GM23338 (cell line): ENCODE measurements around the gene CCNY. TPM values are rescaled to one million over a fixed set of nuclear protein-coding genes. Genes with fewer than 3 reads are reported as not detected.

Experiments used
- ATAC-seq: fragments of 200-7000 bp; cut with Tn5 transposase; 3 replicates; pipeline ENCODE4 v1.9.1; 2020
- DNase-seq: peaks from one replicate; pipeline ENCODE4 v3.0.0-alpha.2; 2015; ENCODE audit warnings: low spot score
- H2AFZ ChIP-seq: fragments of 200-600 bp; sonication (generic); 2 replicates; pipeline ENCODE4 v1.8.0; 2016; ENCODE audit warnings: antibody characterized with exemption, mild to moderate bottlenecking, moderate library complexity
- H3F3A ChIP-seq: fragments of 200-600 bp; sonication (generic); replicated peaks from 2 replicates; pipeline ENCODE4 v1.8.0; 2017; ENCODE audit warnings: antibody characterized with exemption, mixed run types, low read depth
- H3K27ac ChIP-seq: fragments of 200-600 bp; sonication (generic); 2 replicates; pipeline ENCODE4 v1.6.1; 2016; ENCODE audit warnings: low read depth
- H3K27me3 ChIP-seq: fragments of 200-600 bp; sonication (generic); 2 replicates; pipeline ENCODE4 v1.8.0; 2016; ENCODE audit warnings: mild to moderate bottlenecking, mixed run types, moderate library complexity; ENCODE audit not compliant: insufficient read depth
- H3K36me3 ChIP-seq: fragments of 200-600 bp; sonication (generic); 2 replicates; pipeline ENCODE4 v1.8.0; 2016; ENCODE audit warnings: mild to moderate bottlenecking; ENCODE audit not compliant: insufficient read depth
- H3K4me1 ChIP-seq: fragments of 200-600 bp; sonication (generic); 2 replicates; pipeline ENCODE4 v1.8.0; 2016; ENCODE audit warnings: mild to moderate bottlenecking, moderate library complexity; ENCODE audit not compliant: insufficient read depth
- H3K4me2 ChIP-seq: fragments of 200-600 bp; sonication (generic); 2 replicates; pipeline ENCODE4 v1.7.1; 2017; ENCODE audit warnings: mixed run types
- H3K4me3 ChIP-seq: fragments of 200-600 bp; sonication (generic); 2 replicates; pipeline ENCODE4 v1.6.1; 2016; ENCODE audit warnings: mixed run types
- H3K79me2 ChIP-seq: fragments of 200-600 bp; sonication (generic); replicated peaks from 2 replicates; pipeline ENCODE4 v1.8.0; 2017; ENCODE audit warnings: mild to moderate bottlenecking; ENCODE audit not compliant: insufficient read depth
- H3K9me2 ChIP-seq: fragments of 200-600 bp; sonication (generic); 2 replicates; pipeline ENCODE4 v1.8.0; 2017; ENCODE audit not compliant: insufficient read depth
- H4K20me1 ChIP-seq: fragments of 200-600 bp; sonication (generic); replicated peaks from 2 replicates; pipeline ENCODE4 v1.8.0; 2017; ENCODE audit warnings: mild to moderate bottlenecking; ENCODE audit not compliant: insufficient read depth
- H3K27ac Mint-ChIP-seq: 2 replicates; pipeline ENCODE4 v1.8.0; 2020; ENCODE audit warnings: inconsistent platforms, mild to moderate bottlenecking, moderate library complexity, mixed read lengths
- H3K27me3 Mint-ChIP-seq: 3 replicates; pipeline ENCODE4 v1.8.0; 2022; ENCODE audit warnings: low read depth, mild to moderate bottlenecking, moderate library complexity, mixed read lengths, inconsistent platforms; ENCODE audit not compliant: insufficient read depth, poor library complexity
- H3K36me3 Mint-ChIP-seq: 3 replicates; pipeline ENCODE4 v1.8.0; 2021; ENCODE audit warnings: low read depth, mild to moderate bottlenecking, inconsistent platforms, moderate library complexity, mixed read lengths
- H3K4me1 Mint-ChIP-seq: 3 replicates; pipeline ENCODE4 v1.8.0; 2020; ENCODE audit warnings: mild to moderate bottlenecking, inconsistent platforms, mixed read lengths
- H3K4me3 Mint-ChIP-seq: 3 replicates; pipeline ENCODE4 v1.8.0; 2021; ENCODE audit warnings: moderate library complexity, mild to moderate bottlenecking, inconsistent platforms, mixed read lengths
- H3K9me3 Mint-ChIP-seq: 3 replicates; pipeline ENCODE4 v1.8.0; 2020; ENCODE audit warnings: moderate library complexity, mild to moderate bottlenecking, inconsistent platforms, mixed read lengths
- ETS1 ChIP-seq: IDR thresholded peaks from 2 replicates; pipeline ENCODE4 v1.6.1; 2016; ENCODE audit warnings: antibody characterized with exemption
- EZH2phosphoT487 ChIP-seq: fragments of 200-600 bp; sonication (generic); IDR thresholded peaks from one replicate; pipeline ENCODE4 v1.8.1; 2018; ENCODE audit warnings: antibody characterized with exemption; ENCODE audit not compliant: unreplicated experiment
- NANOG ChIP-seq: IDR thresholded peaks from 2 replicates; pipeline ENCODE4 v1.6.1; 2016; ENCODE audit warnings: antibody characterized with exemption, borderline replicate concordance
- REST ChIP-seq: IDR thresholded peaks from one replicate; pipeline ENCODE4 v1.6.1; 2018; ENCODE audit warnings: antibody characterized with exemption; ENCODE audit not compliant: unreplicated experiment
- STAT1 ChIP-seq: IDR thresholded peaks from one replicate; pipeline ENCODE4 v1.6.1; 2016; ENCODE audit warnings: antibody characterized with exemption; ENCODE audit not compliant: unreplicated experiment
- ZNF114 ChIP-seq: fragments of 250-450 bp; sonication (Bioruptor Pico); IDR thresholded peaks from 2 replicates; pipeline ENCODE4 v1.5.0; 2020; ENCODE audit warnings: mild to moderate bottlenecking, moderate library complexity
- polyA plus RNA-seq: library from polyadenylated mRNA; unstranded; fragments of >200 nt; fragmentation: Nextera tagmentation; extraction: Ambion mirVana; gene quantifications from 2 replicates; pipeline ENCODE4 v1.2.1, GENCODE V29; 2016
- total RNA-seq: library from RNA; depleted of rRNA; stranded (reverse); fragments of >200 nt; shearing (Covaris generic); gene quantifications from 2 replicates; pipeline ENCODE4 v1.2.3, GENCODE V29; 2014
- TF ChIP-seq, protein P1 (sequence below), 2 experiments: fragments of 200-600 bp in 1 of 2; sonication (generic) in 1 of 2; conservative IDR thresholded peaks; 2 replicates each; pipeline versions ENCODE4 v1.5.1 to v1.6.1; 2016 to 2017; ENCODE audit warnings: antibody characterized with exemption in 2 of 2, low read depth in 2 of 2, mild to moderate bottlenecking in 2 of 2, moderate library complexity in 1 of 2
- TF ChIP-seq, protein P2 (sequence below): fragments of 250-450 bp; sonication (Bioruptor Pico); IDR thresholded peaks from 2 replicates; pipeline ENCODE4 v1.5.0; 2020; ENCODE audit warnings: mild to moderate bottlenecking, moderate library complexity

Gene CCNY
- total and polyA plus RNA-seq, 2 experiments from 2014 or later, result 14.2 to 29.0 TPM

DNA sequence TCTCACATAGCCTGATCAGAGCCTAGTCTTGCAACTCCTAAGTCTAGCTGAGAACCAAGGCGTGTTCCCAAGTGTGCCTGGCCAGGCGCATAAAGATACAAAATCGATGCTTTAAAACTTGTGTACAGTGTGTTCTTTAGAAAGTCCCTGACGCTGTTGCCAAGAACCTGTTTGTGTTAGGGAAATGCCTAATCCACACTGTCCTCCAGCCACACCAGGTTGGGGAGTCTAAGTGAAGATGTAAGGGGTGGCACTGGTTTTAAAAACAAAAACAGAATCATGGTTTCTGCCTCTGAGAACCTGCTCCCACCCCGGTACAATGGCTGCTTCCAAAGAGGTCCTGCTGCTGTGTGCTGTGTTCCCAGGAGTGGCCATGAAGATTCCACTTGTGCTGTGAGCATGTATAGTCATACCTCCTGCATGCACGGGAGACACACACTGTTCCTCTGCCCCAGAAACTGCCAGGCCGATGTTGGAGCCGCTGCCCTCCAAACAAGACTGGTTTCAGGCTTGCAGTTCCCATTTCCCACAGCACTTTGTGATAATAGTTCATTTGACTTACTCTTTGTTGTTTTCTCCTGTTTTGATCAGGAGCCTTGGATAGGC, 88.5 kb downstream of the CCNY start (continued):
- TF ChIP-seq REST, result no peak

DNA sequence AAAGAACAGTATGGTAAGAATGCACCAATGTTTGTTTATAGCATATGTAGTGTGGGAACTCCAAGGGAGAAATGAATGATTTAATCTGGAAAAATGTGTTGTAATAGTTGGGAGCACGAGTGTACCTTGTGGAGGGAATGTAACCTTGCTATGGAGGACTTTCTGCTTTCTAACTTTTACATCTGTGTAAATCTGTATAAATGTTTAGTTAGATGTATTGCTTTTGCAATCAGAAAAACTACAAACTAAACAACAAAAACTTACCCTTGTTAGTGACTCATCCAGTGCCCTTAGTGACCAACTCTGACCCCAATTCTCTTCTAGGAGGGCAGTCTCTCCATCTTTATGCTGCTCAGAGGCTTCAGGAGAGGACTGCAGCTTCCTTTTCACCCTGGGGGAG, 89.3 kb downstream of the CCNY start:
- Histone ChIP-seq H2AFZ (no peak overlapping the region), H3F3A (no peaks in the 10 kb centered on the region), H3K4me3 (no peak overlapping the region), H4K20me1 (no peaks in the 10 kb centered on the region; the same call in 1 of the 2 replicates), H3K4me2 (no peak overlapping the region), H3K27ac (no peak overlapping the region), H3K36me3 (no peaks in the 10 kb centered on the region), H3K27me3 (no peaks in the 10 kb centered on the region), H3K4me1 (peaks cover 50% of the 10 kb centered on the region), H3K79me2 (peaks cover 88% of the 10 kb centered on the region), H3K9me2 (no peaks in the 10 kb centered on the region)
- H3K36me3 Mint-ChIP-seq, result no peaks in the 10 kb centered on the region
- no peak overlapping the region for H3K4me3 Mint-ChIP-seq
- H3K9me3 Mint-ChIP-seq, result no peaks in the 10 kb centered on the region
- DNase-seq (no peak), ATAC-seq (no peak)
- H3K27me3 Mint-ChIP-seq, result peaks cover 4% of the 10 kb centered on the region
- H3K4me1 Mint-ChIP-seq, result peaks cover 52% of the 10 kb centered on the region
- 0 out of 2 replicates have a peak overlapping the region, but pooled peaks have one; percentile 58 for H3K27ac Mint-ChIP-seq
- no peak for TF ChIP-seq EZH2phosphoT487
- TF ChIP-seq, protein P1, sequence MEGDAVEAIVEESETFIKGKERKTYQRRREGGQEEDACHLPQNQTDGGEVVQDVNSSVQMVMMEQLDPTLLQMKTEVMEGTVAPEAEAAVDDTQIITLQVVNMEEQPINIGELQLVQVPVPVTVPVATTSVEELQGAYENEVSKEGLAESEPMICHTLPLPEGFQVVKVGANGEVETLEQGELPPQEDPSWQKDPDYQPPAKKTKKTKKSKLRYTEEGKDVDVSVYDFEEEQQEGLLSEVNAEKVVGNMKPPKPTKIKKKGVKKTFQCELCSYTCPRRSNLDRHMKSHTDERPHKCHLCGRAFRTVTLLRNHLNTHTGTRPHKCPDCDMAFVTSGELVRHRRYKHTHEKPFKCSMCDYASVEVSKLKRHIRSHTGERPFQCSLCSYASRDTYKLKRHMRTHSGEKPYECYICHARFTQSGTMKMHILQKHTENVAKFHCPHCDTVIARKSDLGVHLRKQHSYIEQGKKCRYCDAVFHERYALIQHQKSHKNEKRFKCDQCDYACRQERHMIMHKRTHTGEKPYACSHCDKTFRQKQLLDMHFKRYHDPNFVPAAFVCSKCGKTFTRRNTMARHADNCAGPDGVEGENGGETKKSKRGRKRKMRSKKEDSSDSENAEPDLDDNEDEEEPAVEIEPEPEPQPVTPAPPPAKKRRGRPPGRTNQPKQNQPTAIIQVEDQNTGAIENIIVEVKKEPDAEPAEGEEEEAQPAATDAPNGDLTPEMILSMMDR (conservative IDR thresholded peaks at IDR 0.05; ENCODE audit: low read depth in 2 of 2), result no peak
- TF ChIP-seq REST, result no peak
- no peak for TF ChIP-seq ZNF114 (CRISPR knock-in tag)
- TF ChIP-seq, protein P2, sequence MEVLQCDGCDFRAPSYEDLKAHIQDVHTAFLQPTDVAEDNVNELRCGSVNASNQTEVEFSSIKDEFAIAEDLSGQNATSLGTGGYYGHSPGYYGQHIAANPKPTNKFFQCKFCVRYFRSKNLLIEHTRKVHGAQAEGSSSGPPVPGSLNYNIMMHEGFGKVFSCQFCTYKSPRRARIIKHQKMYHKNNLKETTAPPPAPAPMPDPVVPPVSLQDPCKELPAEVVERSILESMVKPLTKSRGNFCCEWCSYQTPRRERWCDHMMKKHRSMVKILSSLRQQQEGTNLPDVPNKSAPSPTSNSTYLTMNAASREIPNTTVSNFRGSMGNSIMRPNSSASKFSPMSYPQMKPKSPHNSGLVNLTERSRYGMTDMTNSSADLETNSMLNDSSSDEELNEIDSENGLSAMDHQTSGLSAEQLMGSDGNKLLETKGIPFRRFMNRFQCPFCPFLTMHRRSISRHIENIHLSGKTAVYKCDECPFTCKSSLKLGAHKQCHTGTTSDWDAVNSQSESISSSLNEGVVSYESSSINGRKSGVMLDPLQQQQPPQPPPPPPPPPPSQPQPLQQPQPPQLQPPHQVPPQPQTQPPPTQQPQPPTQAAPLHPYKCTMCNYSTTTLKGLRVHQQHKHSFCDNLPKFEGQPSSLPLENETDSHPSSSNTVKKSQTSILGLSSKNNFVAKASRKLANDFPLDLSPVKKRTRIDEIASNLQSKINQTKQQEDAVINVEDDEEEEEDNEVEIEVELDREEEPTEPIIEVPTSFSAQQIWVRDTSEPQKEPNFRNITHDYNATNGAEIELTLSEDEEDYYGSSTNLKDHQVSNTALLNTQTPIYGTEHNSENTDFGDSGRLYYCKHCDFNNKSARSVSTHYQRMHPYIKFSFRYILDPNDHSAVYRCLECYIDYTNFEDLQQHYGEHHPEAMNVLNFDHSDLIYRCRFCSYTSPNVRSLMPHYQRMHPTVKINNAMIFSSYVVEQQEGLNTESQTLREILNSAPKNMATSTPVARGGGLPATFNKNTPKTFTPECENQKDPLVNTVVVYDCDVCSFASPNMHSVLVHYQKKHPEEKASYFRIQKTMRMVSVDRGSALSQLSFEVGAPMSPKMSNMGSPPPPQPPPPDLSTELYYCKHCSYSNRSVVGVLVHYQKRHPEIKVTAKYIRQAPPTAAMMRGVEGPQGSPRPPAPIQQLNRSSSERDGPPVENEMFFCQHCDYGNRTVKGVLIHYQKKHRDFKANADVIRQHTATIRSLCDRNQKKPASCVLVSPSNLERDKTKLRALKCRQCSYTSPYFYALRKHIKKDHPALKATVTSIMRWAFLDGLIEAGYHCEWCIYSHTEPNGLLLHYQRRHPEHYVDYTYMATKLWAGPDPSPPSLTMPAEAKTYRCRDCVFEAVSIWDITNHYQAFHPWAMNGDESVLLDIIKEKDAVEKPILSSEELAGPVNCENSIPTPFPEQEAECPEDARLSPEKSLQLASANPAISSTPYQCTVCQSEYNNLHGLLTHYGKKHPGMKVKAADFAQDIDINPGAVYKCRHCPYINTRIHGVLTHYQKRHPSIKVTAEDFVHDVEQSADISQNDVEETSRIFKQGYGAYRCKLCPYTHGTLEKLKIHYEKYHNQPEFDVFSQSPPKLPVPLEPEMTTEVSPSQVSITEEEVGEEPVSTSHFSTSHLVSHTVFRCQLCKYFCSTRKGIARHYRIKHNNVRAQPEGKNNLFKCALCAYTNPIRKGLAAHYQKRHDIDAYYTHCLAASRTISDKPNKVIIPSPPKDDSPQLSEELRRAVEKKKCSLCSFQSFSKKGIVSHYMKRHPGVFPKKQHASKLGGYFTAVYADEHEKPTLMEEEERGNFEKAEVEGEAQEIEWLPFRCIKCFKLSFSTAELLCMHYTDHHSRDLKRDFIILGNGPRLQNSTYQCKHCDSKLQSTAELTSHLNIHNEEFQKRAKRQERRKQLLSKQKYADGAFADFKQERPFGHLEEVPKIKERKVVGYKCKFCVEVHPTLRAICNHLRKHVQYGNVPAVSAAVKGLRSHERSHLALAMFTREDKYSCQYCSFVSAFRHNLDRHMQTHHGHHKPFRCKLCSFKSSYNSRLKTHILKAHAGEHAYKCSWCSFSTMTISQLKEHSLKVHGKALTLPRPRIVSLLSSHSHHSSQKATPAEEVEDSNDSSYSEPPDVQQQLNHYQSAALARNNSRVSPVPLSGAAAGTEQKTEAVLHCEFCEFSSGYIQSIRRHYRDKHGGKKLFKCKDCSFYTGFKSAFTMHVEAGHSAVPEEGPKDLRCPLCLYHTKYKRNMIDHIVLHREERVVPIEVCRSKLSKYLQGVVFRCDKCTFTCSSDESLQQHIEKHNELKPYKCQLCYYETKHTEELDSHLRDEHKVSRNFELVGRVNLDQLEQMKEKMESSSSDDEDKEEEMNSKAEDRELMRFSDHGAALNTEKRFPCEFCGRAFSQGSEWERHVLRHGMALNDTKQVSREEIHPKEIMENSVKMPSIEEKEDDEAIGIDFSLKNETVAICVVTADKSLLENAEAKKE (CRISPR knock-in tag), result no peak
- no peak for TF ChIP-seq STAT1
- TF ChIP-seq NANOG, result no peak
- TF ChIP-seq ETS1, result no peak
